ENCODE data around the gene SNX13.
A peak's percentile ranks its signal among the peaks of the same experiment; 100 is the strongest.
"Not testable (repeated sequence)": the region's sequence is repeated elsewhere in the genome, so short reads cannot be mapped to it uniquely, and the experiment has no call there.

The SNX13 gene

GRCh38 chr7:17844022-17844421, 96.3 kb downstream of the SNX13 start:
- DNase-seq = no peak

- no peak for DNase-seq
Measured at GRCh38 chr7:17843041-17843440, 97.3 kb downstream of the SNX13 start.

- no peak for DNase-seq
Measured at GRCh38 chr7:17832820-17833355, 107.4 kb downstream of the SNX13 start.

- DNase-seq = no peak
Measured at GRCh38 chr7:17832242-17832641, 108.1 kb downstream of the SNX13 start.

- no peak for DNase-seq
Measured at GRCh38 chr7:17830206-17830605, 110.1 kb downstream of the SNX13 start.

GRCh38 chr7:17829001-17829400, 111.3 kb downstream of the SNX13 start:
- no peak for DNase-seq

- DNase-seq = peak; percentile 28
Measured at GRCh38 chr7:17822547-17823173, 117.6 kb downstream of the SNX13 start.

- DNase-seq = no peak
Measured at GRCh38 chr7:17816903-17817302, 123.4 kb downstream of the SNX13 start.

GRCh38 chr7:17815318-17815717, 125.0 kb downstream of the SNX13 start:
- no peak for DNase-seq

- DNase-seq = no peak
Measured at GRCh38 chr7:17814058-17814457, 126.2 kb downstream of the SNX13 start.

GRCh38 chr7:17809215-17809614, 131.1 kb downstream of the SNX13 start:
- not testable (repeated sequence) for DNase-seq

GRCh38 chr7:17807242-17807641, 133.1 kb downstream of the SNX13 start:
- DNase-seq = no peak

GRCh38 chr7:17806631-17807030, 133.7 kb downstream of the SNX13 start:
- no peak for DNase-seq

GRCh38 chr7:17802056-17802455, 138.2 kb downstream of the SNX13 start:
- no peak for DNase-seq

- no peak for DNase-seq
Measured at GRCh38 chr7:17792075-17792936, 148.0 kb downstream of the SNX13 start.

GRCh38 chr7:17787257-17787656, 153.0 kb downstream of the SNX13 start:
- no peak for DNase-seq

GRCh38 chr7:17786314-17786852, 153.9 kb downstream of the SNX13 start:
- no peak for DNase-seq

GRCh38 chr7:17782216-17782549, 158.1 kb downstream of the SNX13 start:
- DNase-seq = no peak

- DNase-seq = no peak
Measured at GRCh38 chr7:17781491-17782215, 158.6 kb downstream of the SNX13 start.

- no peak for DNase-seq
Measured at GRCh38 chr7:17779381-17779780, 160.9 kb downstream of the SNX13 start.

- DNase-seq = no peak
Measured at GRCh38 chr7:17774716-17775288, 165.5 kb downstream of the SNX13 start.

- DNase-seq = no peak
Measured at GRCh38 chr7:17774248-17774647, 166.0 kb downstream of the SNX13 start.

GRCh38 chr7:17773289-17773626, 167.0 kb downstream of the SNX13 start:
- no peak for DNase-seq
